GM06990 (cell line): ENCODE data around the gene SLC17A8.

ENCODE experiments used
- DNase-seq: peaks from one replicate; pipeline ENCODE4 v3.0.0-alpha.2; 2011; ENCODE audit not compliant: insufficient read length; ENCODE audit errors: extremely low read depth
- H3K27me3 ChIP-seq: replicated peaks from 2 replicates; pipeline ENCODE4 v1.6.0; 2011; ENCODE audit warnings: low read length; ENCODE audit not compliant: control insufficient read depth, insufficient read depth
- H3K36me3 ChIP-seq: 2 replicates; pipeline ENCODE4 v1.5.1; 2011; ENCODE audit warnings: low read length; ENCODE audit not compliant: control insufficient read depth, insufficient read depth
- H3K4me3 ChIP-seq: replicated peaks from 2 replicates; pipeline ENCODE4 v1.5.1; 2011; ENCODE audit warnings: low read depth, mild to moderate bottlenecking, control low read depth, low read length
- TF ChIP-seq, protein P1 (sequence below): IDR thresholded peaks from 2 replicates; pipeline ENCODE4 v1.5.1; 2011; ENCODE audit warnings: low read length, control low read depth, mild to moderate bottlenecking, inconsistent platforms; ENCODE audit not compliant: insufficient read depth, poor library complexity, severe bottlenecking

SLC17A8 gene

GRCh38 chr12:100345020-100345767 is 11.7 kb upstream of the SLC17A8 start:
- H3K27me3 ChIP-seq, result no peaks in the 10 kb centered on the region
- H3K36me3 ChIP-seq, result no peaks in the 10 kb centered on the region
- DNase-seq, result no peak
- no peak overlapping the region for H3K4me3 ChIP-seq
- TF ChIP-seq, protein P1, sequence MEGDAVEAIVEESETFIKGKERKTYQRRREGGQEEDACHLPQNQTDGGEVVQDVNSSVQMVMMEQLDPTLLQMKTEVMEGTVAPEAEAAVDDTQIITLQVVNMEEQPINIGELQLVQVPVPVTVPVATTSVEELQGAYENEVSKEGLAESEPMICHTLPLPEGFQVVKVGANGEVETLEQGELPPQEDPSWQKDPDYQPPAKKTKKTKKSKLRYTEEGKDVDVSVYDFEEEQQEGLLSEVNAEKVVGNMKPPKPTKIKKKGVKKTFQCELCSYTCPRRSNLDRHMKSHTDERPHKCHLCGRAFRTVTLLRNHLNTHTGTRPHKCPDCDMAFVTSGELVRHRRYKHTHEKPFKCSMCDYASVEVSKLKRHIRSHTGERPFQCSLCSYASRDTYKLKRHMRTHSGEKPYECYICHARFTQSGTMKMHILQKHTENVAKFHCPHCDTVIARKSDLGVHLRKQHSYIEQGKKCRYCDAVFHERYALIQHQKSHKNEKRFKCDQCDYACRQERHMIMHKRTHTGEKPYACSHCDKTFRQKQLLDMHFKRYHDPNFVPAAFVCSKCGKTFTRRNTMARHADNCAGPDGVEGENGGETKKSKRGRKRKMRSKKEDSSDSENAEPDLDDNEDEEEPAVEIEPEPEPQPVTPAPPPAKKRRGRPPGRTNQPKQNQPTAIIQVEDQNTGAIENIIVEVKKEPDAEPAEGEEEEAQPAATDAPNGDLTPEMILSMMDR, result no peak

DNA sequence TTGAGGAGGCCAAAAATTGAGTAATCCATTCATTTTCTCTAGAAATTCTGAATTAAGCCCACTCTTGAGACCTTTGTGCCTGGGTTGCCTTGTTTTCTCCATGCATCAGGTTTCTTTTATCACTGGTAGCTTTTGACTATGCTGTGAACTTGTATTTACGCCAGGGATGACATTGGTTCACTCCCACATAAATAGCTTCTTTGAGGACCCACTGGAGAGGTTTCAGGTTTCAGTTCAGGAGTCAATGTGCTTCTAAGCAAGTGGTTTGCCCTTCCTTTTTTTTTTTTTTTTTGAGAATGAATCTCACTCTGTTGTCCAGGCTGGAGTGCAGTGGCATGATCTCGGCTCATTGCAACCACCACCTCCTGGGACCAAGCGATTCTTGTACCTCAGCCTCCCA is 10.2 kb upstream of the SLC17A8 start:
- no peak overlapping the region for H3K4me3 ChIP-seq
- no peak for DNase-seq
- no peaks in the 10 kb centered on the region for H3K36me3 ChIP-seq
- no peaks in the 10 kb centered on the region for H3K27me3 ChIP-seq
- TF ChIP-seq, protein P1, result no peak

DNA sequence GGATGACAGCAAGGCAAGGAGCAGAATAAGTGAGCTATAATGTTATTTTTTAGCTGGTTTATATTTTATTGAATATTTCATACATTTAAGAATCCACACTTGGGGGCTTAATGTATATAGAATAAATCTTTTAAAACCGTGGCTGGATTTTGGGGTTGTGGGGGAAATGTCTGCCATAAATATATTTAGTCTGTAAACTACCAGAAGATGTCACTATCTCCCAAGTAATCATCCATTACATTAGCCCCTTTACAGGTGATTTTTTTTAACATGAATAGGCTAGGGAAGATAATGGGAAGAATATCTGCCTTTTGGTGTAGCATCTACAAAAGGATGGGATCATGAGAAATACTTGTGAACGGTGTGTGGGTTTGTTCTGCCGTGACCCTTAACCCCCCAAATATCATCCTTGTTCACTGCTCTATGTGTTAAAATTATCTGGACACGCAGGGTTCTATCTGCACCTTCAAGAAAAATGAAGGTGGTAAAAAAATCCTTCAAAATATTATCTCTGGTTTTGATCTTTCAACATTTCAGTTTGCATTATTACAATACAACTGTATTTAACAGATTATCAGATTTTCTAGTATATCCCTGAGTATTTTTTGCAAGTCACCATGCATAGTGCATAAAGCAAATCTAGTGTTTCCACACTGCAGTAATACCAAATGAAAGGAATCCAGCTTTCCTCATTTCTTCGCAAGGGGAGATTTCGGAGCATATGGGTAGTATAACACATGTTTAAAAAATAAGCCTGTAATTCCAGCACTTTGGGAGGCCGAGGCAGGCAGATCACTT is 8.0 kb upstream of the SLC17A8 start:
- TF ChIP-seq, protein P1, result no peak
- H3K27me3 ChIP-seq, result no peaks in the 10 kb centered on the region
- H3K36me3 ChIP-seq, result no peaks in the 10 kb centered on the region
- no peak for DNase-seq
- no peak overlapping the region for H3K4me3 ChIP-seq

DNA sequence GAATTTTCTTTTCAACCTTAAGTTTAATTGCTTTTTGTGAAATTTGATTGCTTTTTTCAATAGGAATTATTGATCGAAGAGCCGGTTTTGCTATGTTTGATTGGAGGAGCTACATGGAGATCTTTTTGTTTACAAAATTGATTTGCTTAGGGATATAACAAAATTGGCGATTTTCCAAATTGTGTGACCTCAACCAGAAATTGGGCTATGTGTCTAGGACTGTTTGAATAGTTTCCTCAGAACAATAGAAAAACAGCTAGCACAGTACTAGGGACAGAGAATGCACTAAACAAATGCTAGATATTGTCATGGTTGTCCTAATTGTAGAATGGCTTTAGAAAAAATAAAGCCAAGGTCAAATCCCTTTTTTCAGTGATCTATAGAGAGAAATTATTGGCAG is 2.4 kb downstream of the SLC17A8 start:
- DNase-seq, result no peak
- Histone ChIP-seq H3K4me3 (no peak overlapping the region), H3K36me3 (no peaks in the 10 kb centered on the region), H3K27me3 (no peaks in the 10 kb centered on the region; the same call in 1 of the 2 replicates)
- TF ChIP-seq, protein P1, result no peak

DNA sequence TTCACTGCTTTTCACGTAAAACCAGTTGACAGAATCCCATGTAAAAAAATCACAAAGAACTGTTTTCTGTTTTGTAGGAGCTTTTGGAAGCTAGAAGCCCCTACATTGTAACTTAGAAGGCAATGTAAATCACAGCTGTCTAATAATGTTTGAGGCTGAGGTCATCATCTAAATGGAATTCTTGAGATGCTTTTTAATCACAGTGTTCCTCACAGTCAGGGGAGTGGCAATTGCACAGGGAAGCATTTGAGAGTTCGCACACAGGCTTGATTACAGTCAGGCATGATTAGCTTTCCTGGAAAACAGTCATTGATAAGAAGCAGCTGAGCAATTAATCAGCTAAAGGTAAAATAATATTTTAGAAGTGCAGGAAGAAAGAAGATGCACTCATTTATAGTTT is 2.9 kb downstream of the SLC17A8 start:
- no peak overlapping the region for H3K4me3 ChIP-seq
- DNase-seq, result no peak
- no peaks in the 10 kb centered on the region; the same call in 1 of the 2 replicates for H3K27me3 ChIP-seq
- TF ChIP-seq, protein P1, result no peak
- H3K36me3 ChIP-seq, result no peaks in the 10 kb centered on the region
